OCI-LY1 (cell line): ENCODE data around the gene MXRA7.
"Not testable (repeated sequence)": the region's sequence is repeated elsewhere in the genome, so short reads cannot be mapped to it uniquely, and the experiment has no call there.

Source experiments
- H2AFZ ChIP-seq: fragments of 200-600 bp; sonication (generic), shearing (Covaris generic); 2 replicates; pipeline ENCODE4 v1.6.0; 2014; ENCODE audit warnings: antibody characterized with exemption, mild to moderate bottlenecking, low read length
- H3F3A ChIP-seq: fragments of 200-600 bp; sonication (generic), shearing (Covaris generic); 2 replicates; pipeline ENCODE4 v1.6.0; 2014; ENCODE audit warnings: mild to moderate bottlenecking, antibody characterized with exemption, low read length, moderate library complexity; ENCODE audit not compliant: insufficient read depth
- H3K27ac ChIP-seq: fragments of 200-600 bp; sonication (generic); 2 replicates; pipeline ENCODE4 v1.5.1; 2014; ENCODE audit warnings: low read length, mixed run types, mild to moderate bottlenecking, low read depth; ENCODE audit not compliant: poor library complexity, severe bottlenecking
- H3K27me3 ChIP-seq: fragments of 200-600 bp; sonication (generic); 2 replicates; pipeline ENCODE4 v1.6.0; 2014; ENCODE audit warnings: antibody characterized with exemption, mild to moderate bottlenecking, low read length, moderate library complexity; ENCODE audit not compliant: insufficient read depth
- H3K36me3 ChIP-seq: fragments of 200-600 bp; sonication (generic); 2 replicates; pipeline ENCODE4 v1.6.1; 2014; ENCODE audit warnings: mild to moderate bottlenecking, antibody characterized with exemption, low read length, moderate library complexity, mixed read lengths; ENCODE audit not compliant: insufficient read depth
- H3K4me1 ChIP-seq: fragments of 200-600 bp; sonication (generic); 2 replicates; pipeline ENCODE4 v1.5.1; 2014; ENCODE audit warnings: mild to moderate bottlenecking, low read length, moderate library complexity; ENCODE audit not compliant: insufficient read depth, severe bottlenecking
- H3K4me2 ChIP-seq: fragments of 200-600 bp; sonication (generic), shearing (Covaris generic); 2 replicates; pipeline ENCODE4 v1.6.1; 2014; ENCODE audit warnings: low read length
- H3K4me3 ChIP-seq: fragments of 200-600 bp; sonication (generic); 2 replicates; pipeline ENCODE4 v1.5.1; 2014; ENCODE audit warnings: low read length, low read depth, mild to moderate bottlenecking, mixed read lengths; ENCODE audit not compliant: poor library complexity, severe bottlenecking
- H3K79me2 ChIP-seq: fragments of 200-600 bp; shearing (Covaris generic); 2 replicates; pipeline ENCODE4 v1.6.1; 2016; ENCODE audit warnings: mixed run types, low read length, mixed read lengths; ENCODE audit not compliant: insufficient read depth
- H3K9ac ChIP-seq: fragments of 200-600 bp; sonication (generic), shearing (Covaris generic); 2 replicates; pipeline ENCODE4 v1.6.1; 2014; ENCODE audit warnings: mild to moderate bottlenecking, low read length, mixed read lengths
- H3K9me2 ChIP-seq: fragments of 200-600 bp; sonication (generic), shearing (Covaris generic); 2 replicates; pipeline ENCODE4 v1.6.1; 2014; ENCODE audit warnings: low read depth, mild to moderate bottlenecking, low read length, mixed read lengths
- H3K9me3 ChIP-seq: fragments of 200-600 bp; shearing (Covaris generic); 2 replicates; pipeline ENCODE4 v1.6.1; 2014; ENCODE audit warnings: low read length, mixed read lengths
- H4K20me1 ChIP-seq: fragments of 200-600 bp; sonication (generic), shearing (Covaris generic); 2 replicates; pipeline ENCODE4 v1.6.0; 2016; ENCODE audit warnings: mild to moderate bottlenecking, low read length; ENCODE audit not compliant: insufficient read depth
- CTCF ChIP-seq: fragments of 200-600 bp; sonication (generic), shearing (Covaris generic); IDR thresholded peaks from 2 replicates; pipeline ENCODE4 v1.5.1; 2017; ENCODE audit warnings: mild to moderate bottlenecking, antibody characterized with exemption, low read length, moderate library complexity, mixed read lengths
- EZH2 ChIP-seq: fragments of 200-600 bp; sonication (generic), shearing (Covaris generic); IDR thresholded peaks from 2 replicates; pipeline ENCODE4 v1.8.0; 2017; ENCODE audit warnings: borderline replicate concordance, mixed run types, mild to moderate bottlenecking, antibody characterized with exemption, low read length, moderate library complexity, mixed read lengths

The MXRA7 gene

DNA sequence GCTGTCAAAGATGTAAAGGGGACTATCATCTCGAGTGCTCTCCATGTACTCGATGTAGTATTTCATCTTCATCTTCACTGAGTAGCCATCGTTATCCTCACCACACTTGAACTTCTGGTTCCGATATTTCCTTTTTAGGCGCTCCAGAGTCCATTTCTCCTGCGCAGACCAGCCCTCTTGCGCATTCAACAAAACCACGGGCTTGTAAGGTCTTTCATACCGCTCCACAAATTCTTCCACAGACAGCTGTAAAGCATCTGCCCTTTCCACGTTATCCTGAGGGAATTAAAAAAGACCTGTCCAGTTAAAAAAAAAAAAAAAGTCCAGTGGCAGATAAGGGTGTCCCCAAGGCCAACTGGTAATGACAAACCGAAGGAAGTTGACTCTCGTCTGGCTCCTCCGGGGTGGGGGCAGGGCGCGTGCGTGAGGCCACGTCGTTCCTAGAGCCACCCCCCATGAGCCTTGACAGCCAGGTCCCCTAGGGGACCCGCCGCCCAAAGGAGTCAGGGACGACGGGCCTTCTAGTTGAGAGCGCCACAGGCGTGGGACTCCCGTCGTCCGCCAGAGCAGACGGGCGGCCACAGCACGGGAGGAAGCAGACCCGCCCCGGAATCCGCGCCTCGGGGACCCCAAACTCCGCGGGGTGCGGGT lies 14.9 kb upstream of the MXRA7 start:
- Histone ChIP-seq H2AFZ (no peak overlapping the region), H3K9me3 (no peaks in the 10 kb centered on the region)

DNA sequence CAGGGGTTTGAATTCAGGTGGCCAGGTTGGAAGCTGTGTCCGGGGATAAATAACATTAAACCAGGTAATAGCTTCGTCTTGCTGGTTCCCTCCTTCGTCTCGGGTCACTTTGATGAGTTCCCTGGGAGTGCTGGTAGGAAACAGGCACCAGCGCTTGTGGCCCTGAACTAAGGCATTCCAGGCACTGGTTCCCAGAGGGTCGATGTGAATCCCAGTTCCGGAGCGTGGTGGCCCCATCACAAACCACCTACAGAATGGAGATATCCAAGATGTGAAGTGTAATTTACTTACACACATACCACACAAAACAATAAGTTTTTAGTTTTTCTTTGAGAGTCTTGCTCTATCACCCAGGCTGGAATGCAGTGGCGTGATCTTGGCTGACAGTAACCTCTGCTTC lies 13.0 kb upstream of the MXRA7 start:
- H3K4me1 ChIP-seq, result peaks cover 26% of the 10 kb centered on the region

More for the DNA sequence above, 14.9 kb upstream of the MXRA7 start:
- peak overlapping the region; percentile 97 for H3K9ac ChIP-seq
- no peaks in the 10 kb centered on the region for H3K9me2 ChIP-seq
- peak overlapping the region; percentile 92 for H3K27ac ChIP-seq
- no peaks in the 10 kb centered on the region for H4K20me1 ChIP-seq
- H3K79me2 ChIP-seq, result peaks cover 13% of the 10 kb centered on the region
- H3F3A ChIP-seq, result no peaks in the 10 kb centered on the region; the same call in 1 of the 2 replicates
- no peaks in the 10 kb centered on the region for H3K27me3 ChIP-seq
- H3K36me3 ChIP-seq, result peaks cover 58% of the 10 kb centered on the region
- H3K4me2 ChIP-seq, result peak overlapping the region; percentile 94
- peaks cover 35% of the 10 kb centered on the region for H3K4me1 ChIP-seq
- peak overlapping the region; percentile 93 for H3K4me3 ChIP-seq
- no peak for TF ChIP-seq EZH2
- no peak for TF ChIP-seq CTCF

GRCh38 chr17:76722977-76723376 lies 12.2 kb upstream of the MXRA7 start:
- H3K9ac ChIP-seq, H2AFZ ChIP-seq, H3K4me2 ChIP-seq, H3K9me3 ChIP-seq, H3K27me3 ChIP-seq, H3K4me3 ChIP-seq, H3F3A ChIP-seq, H3K27ac ChIP-seq, H4K20me1 ChIP-seq, H3K9me2 ChIP-seq: not testable (repeated sequence)
- H3K79me2 ChIP-seq, result peaks cover 13% of the 10 kb centered on the region
- peaks cover 72% of the 10 kb centered on the region for H3K36me3 ChIP-seq
- H3K4me1 ChIP-seq, result peaks cover 17% of the 10 kb centered on the region

More for the DNA sequence above, 13.0 kb upstream of the MXRA7 start:
- Histone ChIP-seq H3K9me3 (no peaks in the 10 kb centered on the region), H3K9ac (no peak overlapping the region), H3K27ac (no peak overlapping the region), H3K79me2 (peaks cover 13% of the 10 kb centered on the region), H3K27me3 (no peaks in the 10 kb centered on the region), H2AFZ (no peak overlapping the region), H4K20me1 (no peaks in the 10 kb centered on the region), H3K4me3 (no peak overlapping the region), H3K4me2 (no peak overlapping the region), H3K9me2 (no peaks in the 10 kb centered on the region), H3F3A (no peaks in the 10 kb centered on the region), H3K36me3 (peaks cover 63% of the 10 kb centered on the region)
- no peak for TF ChIP-seq EZH2
- no peak for TF ChIP-seq CTCF

GRCh38 chr17:76722279-76722678 lies 11.5 kb upstream of the MXRA7 start:
- Histone ChIP-seq H3K36me3 (peaks cover 78% of the 10 kb centered on the region), H3K9me2 (no peaks in the 10 kb centered on the region), H3K4me2 (no peak overlapping the region), H3K9ac (no peak overlapping the region), H4K20me1 (no peaks in the 10 kb centered on the region), H3K79me2 (peaks cover 6% of the 10 kb centered on the region), H3F3A (no peaks in the 10 kb centered on the region), H3K27me3 (no peaks in the 10 kb centered on the region), H3K9me3 (no peaks in the 10 kb centered on the region), H3K27ac (no peak overlapping the region), H3K4me3 (no peak overlapping the region), H3K4me1 (peaks cover 11% of the 10 kb centered on the region), H2AFZ (no peak overlapping the region)
- TF ChIP-seq EZH2, result no peak
- TF ChIP-seq CTCF, result no peak
